Muscle of arm (tissue), 12 donors: ENCODE results near the gene MPHOSPH9. TPM values are rescaled to one million over a fixed set of nuclear protein-coding genes. Genes with fewer than 3 reads are reported as not detected.

ENCODE experiments used
- DNase-seq: peaks from one replicate; pipeline ENCODE4 v3.0.0-alpha.2; 2013
- polyA plus RNA-seq, 12 donors: library from polyadenylated mRNA; unstranded; fragments of 120-200 nt; gene quantifications; one replicate each; pipeline ENCODE4 v1.2.1, GENCODE V29; 2013; ENCODE audit not compliant: insufficient read length in 12 of 12

MPHOSPH9 gene
- polyA plus RNA-seq, 12 donors, result 16.9 to 33.6 (median 22.6) TPM; not detected in 1

GRCh38 chr12:123104809-123105208 is 128.1 kb downstream of the MPHOSPH9 start:
- DNase-seq, result no peak

Other genes with a start within 250 kb of the MPHOSPH9 start
- 1 to 10 TPM in 11 of 12 donors, not detected in 1; 3.8 to 9.2 (median 4.7) TPM for gene PITPNM2, start 82.1 kb downstream of the MPHOSPH9 start, polyA plus RNA-seq
- gene MTRFR, start 295 bp upstream of the MPHOSPH9 start, polyA plus RNA-seq, result 10 to 100 TPM in 11 of 12 donors, not detected in 1; 13.4 to 41.5 (median 15.1) TPM
- gene CDK2AP1, start 38.7 kb upstream of the MPHOSPH9 start, polyA plus RNA-seq, result 100 to 1,000 TPM; 171 to 715 (median 216) TPM
- gene SBNO1, start 131.7 kb upstream of the MPHOSPH9 start, polyA plus RNA-seq, result 10 to 100 TPM in 11 of 12 donors, not detected in 1; 13.8 to 24.9 (median 19.9) TPM
- 100 to 1,000 TPM in 1 of 12 donors, 10 to 100 TPM in 11; 28.9 to 136 (median 38.1) TPM for gene KMT5A, start 151.0 kb upstream of the MPHOSPH9 start, polyA plus RNA-seq
- 1 to 10 TPM in 11 of 12 donors, not detected in 1; 1.1 to 3.2 (median 1.5) TPM for gene RILPL2, start 203.5 kb upstream of the MPHOSPH9 start, polyA plus RNA-seq
- gene SNRNP35, start 225.0 kb upstream of the MPHOSPH9 start, polyA plus RNA-seq, result 10 to 100 TPM in 11 of 12 donors, not detected in 1; 23.8 to 43.5 (median 29.8) TPM